OCI-M2 (cell line): ENCODE measurements around the gene FMNL2.

Experiments used
- DNase-seq: peaks from one replicate; lab custom pipeline; 2025; ENCODE audit not compliant: unreplicated experiment; lab: John Stamatoyannopoulos, UW

The FMNL2 gene

DNA sequence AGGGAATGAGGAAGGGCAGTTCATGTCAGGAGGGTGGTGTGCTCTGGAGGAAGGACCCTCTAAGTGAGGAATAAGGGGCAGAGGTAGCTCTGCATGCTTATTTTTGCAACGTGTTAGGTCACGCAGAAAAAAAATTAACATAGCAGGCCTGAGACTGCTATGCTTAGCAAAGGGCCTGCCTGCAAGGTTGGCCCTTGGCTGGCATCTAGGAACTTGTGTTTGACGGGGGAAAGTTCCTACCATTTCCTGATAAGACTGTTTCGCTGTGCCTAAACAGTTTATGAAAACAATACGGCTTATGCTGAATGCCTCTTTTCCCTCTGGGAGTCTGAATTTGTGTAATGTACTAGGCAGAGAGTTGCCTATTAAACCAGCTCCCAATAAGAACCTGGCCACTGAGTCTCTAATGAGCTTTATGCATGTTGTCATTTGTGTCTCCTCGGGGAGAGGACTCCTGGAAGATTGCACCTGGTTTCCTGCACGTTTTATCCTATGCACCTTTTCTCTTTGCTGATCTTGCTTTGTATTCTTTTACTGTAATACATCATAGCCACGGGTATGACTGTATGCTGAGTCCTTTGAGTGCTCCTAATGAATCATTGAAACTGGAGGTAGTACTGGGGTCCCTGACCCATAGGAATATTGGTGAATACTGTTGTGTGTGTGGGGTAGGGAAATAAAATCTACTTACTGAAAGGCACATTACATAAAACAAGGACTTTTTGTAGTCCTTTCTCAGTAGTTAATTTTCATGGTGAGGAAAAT lies 213.3 kb downstream of the FMNL2 start:
- DNase-seq = no peak

DNA sequence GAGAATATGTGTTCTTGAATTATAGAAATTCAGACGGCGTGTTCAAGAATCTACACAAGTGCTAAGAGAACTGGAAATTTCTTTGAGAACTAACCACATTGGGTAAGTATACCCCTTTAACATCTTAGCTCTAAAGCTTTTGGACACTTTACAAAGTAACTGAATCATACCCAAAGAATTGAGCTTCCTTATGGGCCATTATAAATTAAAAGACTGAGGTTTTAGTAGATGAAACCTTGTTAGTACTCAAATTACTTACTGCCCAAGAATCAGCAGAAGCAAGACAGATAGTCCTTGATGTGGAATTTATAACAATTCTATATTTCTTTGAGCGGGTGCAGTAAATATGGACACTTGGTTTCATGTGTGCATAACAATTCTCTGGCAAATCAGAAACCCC lies 214.0 kb downstream of the FMNL2 start:
- no peak for DNase-seq

GRCh38 chr2:152549423-152549822 lies 214.4 kb downstream of the FMNL2 start:
- no peak for DNase-seq

DNA sequence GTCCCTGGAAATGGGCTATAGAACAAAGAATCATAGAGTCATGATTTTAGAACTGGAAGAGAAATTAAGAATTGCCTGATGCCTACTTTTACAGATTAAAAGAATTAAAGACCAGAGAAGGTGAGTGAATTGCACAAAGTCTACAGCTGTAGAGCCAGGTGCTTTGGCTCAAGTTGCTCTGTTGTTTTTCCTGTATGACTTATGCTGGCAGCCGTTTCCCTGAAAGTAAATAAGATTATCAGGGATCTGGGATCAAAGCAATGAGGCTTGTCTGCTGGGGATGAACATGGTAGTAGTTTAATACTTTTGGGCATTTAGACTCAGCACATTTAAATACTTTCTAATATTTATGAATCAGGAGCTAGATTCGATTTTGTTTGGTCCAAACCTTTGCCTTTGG lies 215.4 kb downstream of the FMNL2 start:
- DNase-seq = no peak

DNA sequence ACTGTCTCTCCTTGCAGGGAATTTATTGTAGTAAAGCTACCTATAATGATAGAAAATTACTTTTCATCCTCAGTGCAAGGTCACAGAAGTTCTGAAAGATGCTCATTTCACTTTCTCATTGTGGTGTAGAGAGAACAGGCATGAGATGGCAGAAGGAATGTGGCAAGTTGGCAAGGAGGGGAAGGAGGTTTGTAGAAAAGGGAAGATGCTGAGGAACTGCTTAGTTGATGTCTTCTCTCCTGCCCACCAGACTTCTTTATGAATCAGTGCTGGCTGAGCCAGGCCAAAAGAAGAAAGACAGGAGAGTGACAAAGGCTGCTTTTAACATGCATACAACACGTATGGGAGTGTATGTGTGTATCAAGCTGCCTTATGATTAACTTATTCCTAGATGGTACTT lies 217.9 kb downstream of the FMNL2 start:
- no peak for DNase-seq

- DNase-seq = no peak
Observed at GRCh38 chr2:152553518-152553917, 218.5 kb downstream of the FMNL2 start.

GRCh38 chr2:152555048-152555447 lies 220.1 kb downstream of the FMNL2 start:
- no peak for DNase-seq

GRCh38 chr2:152556506-152556905 lies 221.5 kb downstream of the FMNL2 start:
- no peak for DNase-seq

DNA sequence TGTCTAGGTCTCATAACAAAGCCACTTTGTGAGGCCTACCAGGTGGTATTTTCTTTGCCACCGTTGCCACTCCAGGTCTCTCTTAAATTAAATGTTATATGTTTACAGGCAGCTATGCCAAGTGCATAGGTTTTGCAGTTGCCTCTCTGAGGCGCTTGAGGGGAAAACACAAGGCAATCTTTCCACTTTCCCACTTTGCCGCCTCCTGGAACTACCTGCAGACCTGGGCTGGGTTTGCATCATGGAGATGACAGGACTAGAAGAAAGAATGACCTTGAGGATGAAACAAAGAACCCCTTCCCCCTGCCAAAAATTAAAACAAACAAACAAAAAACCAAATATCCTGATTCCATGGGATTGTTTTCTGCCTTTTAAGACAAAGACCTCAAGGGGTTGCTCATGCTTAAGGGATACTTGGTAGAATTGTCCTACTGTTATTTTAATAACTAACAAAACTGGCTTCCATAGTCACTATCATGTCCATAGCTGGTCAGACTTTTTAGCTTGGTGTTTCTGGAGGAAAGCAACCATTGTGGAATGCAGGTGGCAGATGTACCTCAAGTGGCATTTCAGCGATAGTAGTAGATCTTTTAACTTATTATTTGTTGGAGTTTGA lies 222.4 kb downstream of the FMNL2 start:
- DNase-seq = no peak

DNA sequence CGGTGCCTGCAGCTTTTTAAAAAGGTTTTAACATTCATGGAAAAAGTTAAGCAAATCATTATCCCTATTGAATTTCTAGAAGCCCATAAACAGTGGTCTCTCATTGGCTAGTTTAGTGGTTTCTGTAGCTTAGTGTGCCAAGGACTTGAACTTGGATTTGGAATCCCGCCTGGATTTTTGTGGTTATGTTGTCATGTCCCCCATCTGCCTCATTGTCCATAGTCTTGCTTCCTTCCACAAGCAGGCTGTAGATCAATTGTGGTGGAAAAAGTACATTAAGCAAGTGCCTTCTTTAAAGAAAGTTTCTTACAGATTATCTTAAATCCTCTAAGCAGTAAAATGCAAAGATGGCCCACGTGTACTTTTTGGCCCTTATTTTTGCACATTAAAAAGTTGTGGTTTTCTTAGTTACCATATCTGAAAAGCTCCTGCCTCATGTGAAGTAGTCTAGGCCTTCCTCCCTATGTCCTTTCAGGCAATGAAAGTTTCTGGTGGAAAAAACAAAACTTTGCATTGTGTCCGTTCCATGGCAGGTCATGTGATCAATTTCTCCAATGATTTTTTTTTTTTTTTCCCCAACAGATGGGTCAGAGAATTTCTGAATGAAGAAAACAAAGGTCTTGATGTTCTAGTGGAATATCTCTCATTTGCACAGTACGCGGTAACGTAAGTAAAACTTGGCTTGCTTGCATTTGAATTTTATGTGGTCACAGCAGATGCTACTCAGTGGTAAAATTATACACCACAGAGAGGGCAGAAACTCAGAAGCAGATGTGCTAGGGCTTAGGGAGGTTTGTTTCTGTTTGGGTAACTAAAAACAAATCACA lies 223.4 kb downstream of the FMNL2 start:
- DNase-seq = no peak

DNA sequence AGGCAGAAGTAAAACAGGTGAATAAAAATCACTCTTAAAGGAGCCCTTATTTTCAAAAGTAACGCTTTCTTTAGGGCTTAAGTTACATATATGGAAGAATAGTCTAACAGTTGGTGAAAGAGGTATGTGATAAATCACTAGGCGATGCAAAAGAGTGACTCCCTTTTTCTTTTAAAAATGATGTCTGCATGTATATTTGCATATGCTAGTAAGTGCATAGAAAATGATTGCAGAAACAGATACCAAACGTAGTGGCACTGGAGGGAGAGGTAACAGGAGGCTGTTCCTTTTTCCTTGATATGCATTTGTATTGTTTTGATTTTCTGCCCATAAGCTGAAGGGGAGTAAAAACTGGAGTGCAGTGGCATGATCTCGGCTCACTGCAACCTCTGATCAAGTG lies 224.0 kb downstream of the FMNL2 start:
- no peak for DNase-seq

- no peak for DNase-seq
Observed at GRCh38 chr2:152560166-152560565, 225.2 kb downstream of the FMNL2 start.

- DNase-seq = no peak
Observed at GRCh38 chr2:152560873-152561595, 226.1 kb downstream of the FMNL2 start.

GRCh38 chr2:152562198-152562884 lies 227.4 kb downstream of the FMNL2 start:
- no peak for DNase-seq

DNA sequence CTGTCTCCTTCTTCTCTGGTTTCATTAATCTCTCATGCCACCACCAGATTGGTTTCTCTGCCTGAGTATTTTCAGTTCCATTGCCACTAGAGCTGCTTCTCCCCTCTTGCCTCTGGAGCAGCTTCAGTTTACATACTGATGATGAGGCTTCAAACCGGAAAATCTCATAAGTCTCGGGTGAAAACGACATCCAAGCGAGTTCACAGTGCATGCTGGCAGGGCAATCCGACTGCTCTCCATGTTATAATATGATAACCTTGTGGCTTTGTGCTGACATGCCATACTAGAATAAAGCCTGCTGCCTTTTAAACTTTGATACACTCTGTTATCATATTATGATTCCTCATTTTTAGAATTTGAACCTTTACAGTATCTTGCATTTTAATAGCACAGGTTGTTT lies 228.8 kb downstream of the FMNL2 start:
- DNase-seq = no peak

DNA sequence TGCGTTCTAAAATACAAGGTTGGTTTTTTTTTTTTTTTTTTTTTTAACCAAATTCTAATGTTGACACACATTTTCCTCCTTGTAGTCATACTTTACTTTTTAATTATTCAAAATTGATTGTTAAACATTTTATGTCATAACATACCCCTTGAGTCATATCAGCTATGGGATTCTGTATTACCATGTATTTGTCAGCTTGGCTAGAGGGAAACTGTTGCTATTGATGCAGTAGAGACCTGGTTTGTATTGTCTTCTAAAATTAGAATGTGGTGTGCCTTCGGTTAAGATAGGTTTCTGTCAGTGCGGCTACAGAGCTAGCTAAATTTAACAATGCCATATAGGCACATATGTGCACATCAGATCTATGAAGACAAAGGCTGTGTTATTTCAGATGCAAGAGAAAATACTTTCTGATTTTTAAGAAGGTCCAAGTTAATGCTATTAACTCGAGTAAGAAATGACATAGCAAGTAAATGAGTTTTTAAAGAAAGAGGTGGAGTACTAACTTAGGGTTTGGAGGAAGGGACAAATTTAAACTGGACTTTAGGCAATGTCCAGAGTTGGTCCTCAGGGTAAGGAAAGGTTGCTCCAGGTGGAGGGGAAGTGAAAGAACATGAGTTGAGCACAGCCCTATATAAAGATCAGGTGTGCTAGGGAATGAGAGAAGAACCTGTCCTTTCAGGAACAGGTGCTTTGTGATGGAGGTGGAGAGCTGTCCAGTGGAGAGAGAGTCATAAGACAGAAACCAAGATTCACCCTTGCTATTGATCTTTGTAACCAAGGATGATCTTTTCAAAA lies 230.0 kb downstream of the FMNL2 start:
- no peak for DNase-seq

GRCh38 chr2:152565884-152566727 lies 231.1 kb downstream of the FMNL2 start:
- DNase-seq = no peak

DNA sequence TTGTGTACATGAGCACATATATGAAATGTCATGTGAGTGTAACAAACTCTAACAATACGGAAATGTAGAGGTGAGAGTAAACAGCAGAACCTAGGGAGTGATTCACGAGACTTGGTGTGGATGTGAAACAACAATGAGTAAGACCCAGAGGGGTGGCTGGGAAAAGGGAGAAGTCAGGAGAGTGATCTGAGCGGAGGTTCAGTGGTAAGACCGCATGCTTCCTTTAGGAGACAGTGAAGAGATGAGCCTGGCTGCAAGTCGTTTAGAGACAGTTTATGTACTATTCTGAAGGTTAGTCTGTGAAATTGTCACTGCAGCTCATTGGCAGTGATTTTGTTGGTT lies 231.7 kb downstream of the FMNL2 start:
- no peak for DNase-seq

GRCh38 chr2:152568531-152568930 lies 233.6 kb downstream of the FMNL2 start:
- no peak for DNase-seq
